Liver (tissue), 9 donors: ENCODE data around the gene NCOR2. TPM values are rescaled to one million over a fixed set of nuclear protein-coding genes. Genes with fewer than 3 reads are reported as not detected.

ENCODE experiments used
- DNase-seq: peaks from one replicate; pipeline ENCODE4 v3.0.0-alpha.2; 2017; ENCODE audit warnings: low spot score
- H3K27ac ChIP-seq, 2 donors: one replicate each; pipeline ENCODE4 v1.7.0; 2013; ENCODE audit warnings: inconsistent platforms in 2 of 2, low read length in 2 of 2, control low read depth in 1 of 2, low read depth in 1 of 2, mild to moderate bottlenecking in 1 of 2
- H3K27me3 ChIP-seq, 4 donors: one replicate each; pipeline versions ENCODE4 v1.6.1 to v1.7.0; 2013; ENCODE audit warnings: low read length in 3 of 4, inconsistent platforms in 1 of 4, mild to moderate bottlenecking in 1 of 4, moderate library complexity in 1 of 4; ENCODE audit not compliant: control insufficient read depth in 4 of 4, insufficient read depth in 4 of 4
- H3K36me3 ChIP-seq, 4 donors: one replicate each; pipeline versions ENCODE4 v1.6.1 to v1.7.0; 2013; ENCODE audit warnings: low read length in 3 of 4, mild to moderate bottlenecking in 3 of 4, low read depth in 1 of 4, moderate library complexity in 1 of 4; ENCODE audit not compliant: control insufficient read depth in 4 of 4, insufficient read depth in 3 of 4
- H3K4me1 ChIP-seq, 4 donors: one replicate each; pipeline versions ENCODE4 v1.6.1 to v1.7.0; 2013; ENCODE audit warnings: low read length in 3 of 4, mild to moderate bottlenecking in 3 of 4, moderate library complexity in 1 of 4; ENCODE audit not compliant: control insufficient read depth in 4 of 4, insufficient read depth in 4 of 4
- H3K4me3 ChIP-seq, 3 donors: one replicate each; pipeline versions ENCODE4 v1.6.1 to v1.7.0; 2013; ENCODE audit warnings: low read length in 3 of 3, control low read depth in 1 of 3, low read depth in 1 of 3, mild to moderate bottlenecking in 1 of 3
- H3K9ac ChIP-seq, 2 donors: one replicate each; pipeline ENCODE4 v1.7.0; 2013; ENCODE audit warnings: low read length in 2 of 2, mild to moderate bottlenecking in 2 of 2, moderate library complexity in 2 of 2, control low read depth in 1 of 2, low read depth in 1 of 2
- H3K9me3 ChIP-seq, 4 donors: one replicate each; pipeline versions ENCODE4 v1.6.1 to v1.7.0; 2013; ENCODE audit warnings: low read length in 3 of 4; ENCODE audit not compliant: control insufficient read depth in 4 of 4
- EGR1 ChIP-seq, 2 donors: IDR thresholded peaks; 2 replicates each; pipeline ENCODE4 v1.6.1; 2016 to 2018; ENCODE audit warnings: antibody characterized with exemption in 2 of 2, low read depth in 2 of 2
- FOXA1 ChIP-seq: IDR thresholded peaks from 2 replicates; pipeline ENCODE4 v1.6.1; 2016; ENCODE audit warnings: antibody characterized with exemption
- FOXA2 ChIP-seq: IDR thresholded peaks from 2 replicates; pipeline ENCODE4 v1.6.1; 2016; ENCODE audit warnings: antibody characterized with exemption
- GABPA ChIP-seq, 2 donors: IDR thresholded peaks in 1 of 2; conservative IDR thresholded peaks in 1 of 2; 2 replicates each; pipeline ENCODE4 v1.6.1; 2016; ENCODE audit warnings: antibody characterized with exemption in 2 of 2, mild to moderate bottlenecking in 1 of 2, moderate library complexity in 1 of 2
- HNF4A ChIP-seq, 2 donors: conservative IDR thresholded peaks; 2 replicates each; pipeline ENCODE4 v1.6.1; 2016; ENCODE audit warnings: antibody characterized with exemption in 2 of 2, mild to moderate bottlenecking in 2 of 2
- HNF4G ChIP-seq: IDR thresholded peaks from 2 replicates; pipeline ENCODE4 v1.6.1; 2016; ENCODE audit warnings: antibody characterized with exemption
- JUND ChIP-seq, 2 donors: IDR thresholded peaks; 2 replicates each; pipeline ENCODE4 v1.6.1; 2016; ENCODE audit warnings: antibody characterized with exemption in 2 of 2
- NR2F2 ChIP-seq: IDR thresholded peaks from 2 replicates; pipeline ENCODE4 v1.6.1; 2016; ENCODE audit warnings: antibody characterized with exemption
- RAD21 ChIP-seq, 2 donors: IDR thresholded peaks; 2 replicates each; pipeline ENCODE4 v1.6.1; 2016; ENCODE audit warnings: antibody characterized with exemption in 2 of 2, mild to moderate bottlenecking in 2 of 2
- RXRA ChIP-seq, 2 donors: IDR thresholded peaks; 2 replicates each; pipeline ENCODE4 v1.6.1; 2017 to 2018; ENCODE audit warnings: antibody characterized with exemption in 2 of 2, mild to moderate bottlenecking in 1 of 2
- SP1 ChIP-seq: IDR thresholded peaks from 2 replicates; pipeline ENCODE4 v1.6.1; 2018; ENCODE audit warnings: antibody characterized with exemption, mild to moderate bottlenecking
- TAF1 ChIP-seq: conservative IDR thresholded peaks from 2 replicates; pipeline ENCODE4 v1.6.1; 2016; ENCODE audit warnings: antibody characterized with exemption, mild to moderate bottlenecking
- YY1 ChIP-seq: IDR thresholded peaks from 2 replicates; pipeline ENCODE4 v1.6.1; 2016; ENCODE audit warnings: antibody characterized with exemption, mild to moderate bottlenecking
- WGBS: extraction: QIAGEN DNeasy Blood & Tissue Kit; methylation state at CpG from one replicate; pipeline ENCODE4 v1.1.7; 2013; 5-methylcytosine and 5-hydroxymethylcytosine counted together
- polyA plus RNA-seq, 2 donors: library from polyadenylated mRNA; stranded (reverse) in 1 of 2; unstranded in 1 of 2; fragments of 200-250 nt in 1 of 2; fragments of >200 nt in 1 of 2; fragmentation: Nextera tagmentation in 1 of 2; extraction: Ambion mirVana in 1 of 2; gene quantifications; one replicate each; pipeline versions ENCODE4 v1.2.1 to v1.2.3, GENCODE V29; 2013 to 2015
- total RNA-seq, 2 donors: library from RNA; depleted of rRNA; stranded (reverse); fragments of >200 nt; gene quantifications; one replicate each; pipeline ENCODE4 v1.2.3, GENCODE V29; 2014
- TF ChIP-seq, protein P1 (sequence below): IDR thresholded peaks from 2 replicates; pipeline ENCODE4 v1.6.1; 2016; ENCODE audit warnings: antibody characterized with exemption
- TF ChIP-seq, protein P2 (sequence below): IDR thresholded peaks from 2 replicates; pipeline ENCODE4 v1.6.1; 2016; ENCODE audit warnings: antibody characterized with exemption
- TF ChIP-seq, protein P3 (sequence below): fragments of 150-350 bp; IDR thresholded peaks from 2 replicates; pipeline ENCODE4 v1.5.1; 2017; ENCODE audit warnings: improper control_type of control experiment, low read depth, low read length; ENCODE audit not compliant: missing input control
- TF ChIP-seq, protein P4 (sequence below): IDR thresholded peaks from 2 replicates; pipeline ENCODE4 v1.6.1; 2016; ENCODE audit warnings: antibody characterized with exemption
- TF ChIP-seq, protein P5 (sequence below): IDR thresholded peaks from 2 replicates; pipeline ENCODE4 v1.6.1; 2016; ENCODE audit warnings: antibody characterized with exemption, mild to moderate bottlenecking
- donor health status: healthy.
- donor health status: healthy.
- donor health status: healthy.
- donor health status: healthy.
- donor health status: healthy.

Gene NCOR2
- total and polyA plus RNA-seq, 4 donors: 7.9 to 31.6 (median 18.1) TPM

DNA sequence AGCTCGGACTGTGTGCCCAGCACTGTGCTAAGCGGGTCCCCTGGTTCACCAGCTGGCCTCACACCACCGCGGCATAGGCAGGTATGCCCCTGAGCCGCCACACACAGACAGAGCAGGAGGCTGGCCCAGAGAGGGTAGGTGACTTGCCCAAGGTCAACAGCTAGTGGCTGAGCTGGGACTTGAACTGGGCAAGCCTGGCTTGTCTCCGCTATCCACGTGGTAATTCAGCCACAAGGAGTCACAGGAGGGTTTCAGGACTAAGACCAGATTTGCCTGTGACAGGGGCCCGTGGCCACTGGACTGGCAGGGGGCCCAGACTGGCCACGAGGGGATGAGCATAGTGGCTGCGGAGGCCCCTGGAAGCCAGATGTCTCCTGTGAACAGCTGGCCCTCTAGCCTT, 47.7 kb downstream of the NCOR2 start:
- peak overlapping the region; percentile 66 to 89 for H3K27ac ChIP-seq
- DNase-seq: no peak

More for the DNA sequence above, 47.7 kb downstream of the NCOR2 start:
- WGBS: 66% methylated on average over 10 of the region's 10 CpGs
- Histone ChIP-seq H3K4me1 (peaks cover 20 to 49% (median 40%) of the 10 kb centered on the region in 4 donors), H3K9me3 (no peaks in the 10 kb centered on the region), H3K27me3 (no peaks in the 10 kb centered on the region), H3K36me3 (no peaks in the 10 kb centered on the region), H3K4me3 (no peak overlapping the region), H3K9ac (no peak overlapping the region)
- no peak for TF ChIP-seq NR2F2
- TF ChIP-seq, protein P1, sequence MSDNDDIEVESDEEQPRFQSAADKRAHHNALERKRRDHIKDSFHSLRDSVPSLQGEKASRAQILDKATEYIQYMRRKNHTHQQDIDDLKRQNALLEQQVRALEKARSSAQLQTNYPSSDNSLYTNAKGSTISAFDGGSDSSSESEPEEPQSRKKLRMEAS: no peak
- TF ChIP-seq, protein P2, sequence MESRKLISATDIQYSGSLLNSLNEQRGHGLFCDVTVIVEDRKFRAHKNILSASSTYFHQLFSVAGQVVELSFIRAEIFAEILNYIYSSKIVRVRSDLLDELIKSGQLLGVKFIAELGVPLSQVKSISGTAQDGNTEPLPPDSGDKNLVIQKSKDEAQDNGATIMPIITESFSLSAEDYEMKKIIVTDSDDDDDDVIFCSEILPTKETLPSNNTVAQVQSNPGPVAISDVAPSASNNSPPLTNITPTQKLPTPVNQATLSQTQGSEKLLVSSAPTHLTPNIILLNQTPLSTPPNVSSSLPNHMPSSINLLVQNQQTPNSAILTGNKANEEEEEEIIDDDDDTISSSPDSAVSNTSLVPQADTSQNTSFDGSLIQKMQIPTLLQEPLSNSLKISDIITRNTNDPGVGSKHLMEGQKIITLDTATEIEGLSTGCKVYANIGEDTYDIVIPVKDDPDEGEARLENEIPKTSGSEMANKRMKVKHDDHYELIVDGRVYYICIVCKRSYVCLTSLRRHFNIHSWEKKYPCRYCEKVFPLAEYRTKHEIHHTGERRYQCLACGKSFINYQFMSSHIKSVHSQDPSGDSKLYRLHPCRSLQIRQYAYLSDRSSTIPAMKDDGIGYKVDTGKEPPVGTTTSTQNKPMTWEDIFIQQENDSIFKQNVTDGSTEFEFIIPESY: no peak
- TF ChIP-seq HNF4G: no peak
- TF ChIP-seq, protein P3, sequence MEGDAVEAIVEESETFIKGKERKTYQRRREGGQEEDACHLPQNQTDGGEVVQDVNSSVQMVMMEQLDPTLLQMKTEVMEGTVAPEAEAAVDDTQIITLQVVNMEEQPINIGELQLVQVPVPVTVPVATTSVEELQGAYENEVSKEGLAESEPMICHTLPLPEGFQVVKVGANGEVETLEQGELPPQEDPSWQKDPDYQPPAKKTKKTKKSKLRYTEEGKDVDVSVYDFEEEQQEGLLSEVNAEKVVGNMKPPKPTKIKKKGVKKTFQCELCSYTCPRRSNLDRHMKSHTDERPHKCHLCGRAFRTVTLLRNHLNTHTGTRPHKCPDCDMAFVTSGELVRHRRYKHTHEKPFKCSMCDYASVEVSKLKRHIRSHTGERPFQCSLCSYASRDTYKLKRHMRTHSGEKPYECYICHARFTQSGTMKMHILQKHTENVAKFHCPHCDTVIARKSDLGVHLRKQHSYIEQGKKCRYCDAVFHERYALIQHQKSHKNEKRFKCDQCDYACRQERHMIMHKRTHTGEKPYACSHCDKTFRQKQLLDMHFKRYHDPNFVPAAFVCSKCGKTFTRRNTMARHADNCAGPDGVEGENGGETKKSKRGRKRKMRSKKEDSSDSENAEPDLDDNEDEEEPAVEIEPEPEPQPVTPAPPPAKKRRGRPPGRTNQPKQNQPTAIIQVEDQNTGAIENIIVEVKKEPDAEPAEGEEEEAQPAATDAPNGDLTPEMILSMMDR: no peak
- TF ChIP-seq JUND (IDR thresholded peaks at IDR 0.05): no peak
- no peak for TF ChIP-seq EGR1 (IDR thresholded peaks at IDR 0.05; ENCODE audit: low read depth in 2 of 2)
- TF ChIP-seq FOXA2: no peak
- TF ChIP-seq, protein P4, sequence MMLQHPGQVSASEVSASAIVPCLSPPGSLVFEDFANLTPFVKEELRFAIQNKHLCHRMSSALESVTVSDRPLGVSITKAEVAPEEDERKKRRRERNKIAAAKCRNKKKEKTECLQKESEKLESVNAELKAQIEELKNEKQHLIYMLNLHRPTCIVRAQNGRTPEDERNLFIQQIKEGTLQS: no peak
- TF ChIP-seq RAD21 (IDR thresholded peaks at IDR 0.05): no peak
- no peak for TF ChIP-seq SP1
- no peak for TF ChIP-seq HNF4A (conservative IDR thresholded peaks at IDR 0.05)
- no peak for TF ChIP-seq RXRA (IDR thresholded peaks at IDR 0.05)
- no peak for TF ChIP-seq YY1
- TF ChIP-seq TAF1: no peak
- TF ChIP-seq, protein P5, sequence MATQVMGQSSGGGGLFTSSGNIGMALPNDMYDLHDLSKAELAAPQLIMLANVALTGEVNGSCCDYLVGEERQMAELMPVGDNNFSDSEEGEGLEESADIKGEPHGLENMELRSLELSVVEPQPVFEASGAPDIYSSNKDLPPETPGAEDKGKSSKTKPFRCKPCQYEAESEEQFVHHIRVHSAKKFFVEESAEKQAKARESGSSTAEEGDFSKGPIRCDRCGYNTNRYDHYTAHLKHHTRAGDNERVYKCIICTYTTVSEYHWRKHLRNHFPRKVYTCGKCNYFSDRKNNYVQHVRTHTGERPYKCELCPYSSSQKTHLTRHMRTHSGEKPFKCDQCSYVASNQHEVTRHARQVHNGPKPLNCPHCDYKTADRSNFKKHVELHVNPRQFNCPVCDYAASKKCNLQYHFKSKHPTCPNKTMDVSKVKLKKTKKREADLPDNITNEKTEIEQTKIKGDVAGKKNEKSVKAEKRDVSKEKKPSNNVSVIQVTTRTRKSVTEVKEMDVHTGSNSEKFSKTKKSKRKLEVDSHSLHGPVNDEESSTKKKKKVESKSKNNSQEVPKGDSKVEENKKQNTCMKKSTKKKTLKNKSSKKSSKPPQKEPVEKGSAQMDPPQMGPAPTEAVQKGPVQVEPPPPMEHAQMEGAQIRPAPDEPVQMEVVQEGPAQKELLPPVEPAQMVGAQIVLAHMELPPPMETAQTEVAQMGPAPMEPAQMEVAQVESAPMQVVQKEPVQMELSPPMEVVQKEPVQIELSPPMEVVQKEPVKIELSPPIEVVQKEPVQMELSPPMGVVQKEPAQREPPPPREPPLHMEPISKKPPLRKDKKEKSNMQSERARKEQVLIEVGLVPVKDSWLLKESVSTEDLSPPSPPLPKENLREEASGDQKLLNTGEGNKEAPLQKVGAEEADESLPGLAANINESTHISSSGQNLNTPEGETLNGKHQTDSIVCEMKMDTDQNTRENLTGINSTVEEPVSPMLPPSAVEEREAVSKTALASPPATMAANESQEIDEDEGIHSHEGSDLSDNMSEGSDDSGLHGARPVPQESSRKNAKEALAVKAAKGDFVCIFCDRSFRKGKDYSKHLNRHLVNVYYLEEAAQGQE: no peak
- no peak for TF ChIP-seq FOXA1
- TF ChIP-seq GABPA (IDR thresholded peaks at IDR 0.05 in 1 of 2, conservative IDR thresholded peaks at IDR 0.05 in 1 of 2): no peak
